ENCODE results near the gene IQGAP3.
A peak's percentile ranks its signal among the peaks of the same experiment; 100 is the strongest.

DNA sequence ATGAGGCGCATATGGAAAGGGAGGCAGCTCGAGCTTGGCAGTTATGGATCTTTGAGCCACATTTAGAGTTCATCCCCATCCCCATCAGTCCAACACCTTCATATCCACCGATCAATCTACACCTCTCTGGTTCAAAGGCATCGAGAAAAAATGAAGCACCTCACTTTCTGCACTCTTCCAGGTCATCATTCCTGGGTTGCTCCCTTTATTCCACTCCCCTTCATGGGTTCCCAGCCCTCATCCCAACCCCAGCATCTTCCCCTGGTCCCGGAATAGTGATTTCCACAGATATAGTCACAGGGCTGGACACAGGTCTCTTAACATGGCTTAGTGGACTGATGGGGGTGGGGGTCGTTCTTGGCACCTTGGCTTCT, 47.2 kb upstream of the IQGAP3 start:
- TF ChIP-seq POLR2A (IDR thresholded peaks at IDR 0.05) = no peak
- TF ChIP-seq, protein P1, sequence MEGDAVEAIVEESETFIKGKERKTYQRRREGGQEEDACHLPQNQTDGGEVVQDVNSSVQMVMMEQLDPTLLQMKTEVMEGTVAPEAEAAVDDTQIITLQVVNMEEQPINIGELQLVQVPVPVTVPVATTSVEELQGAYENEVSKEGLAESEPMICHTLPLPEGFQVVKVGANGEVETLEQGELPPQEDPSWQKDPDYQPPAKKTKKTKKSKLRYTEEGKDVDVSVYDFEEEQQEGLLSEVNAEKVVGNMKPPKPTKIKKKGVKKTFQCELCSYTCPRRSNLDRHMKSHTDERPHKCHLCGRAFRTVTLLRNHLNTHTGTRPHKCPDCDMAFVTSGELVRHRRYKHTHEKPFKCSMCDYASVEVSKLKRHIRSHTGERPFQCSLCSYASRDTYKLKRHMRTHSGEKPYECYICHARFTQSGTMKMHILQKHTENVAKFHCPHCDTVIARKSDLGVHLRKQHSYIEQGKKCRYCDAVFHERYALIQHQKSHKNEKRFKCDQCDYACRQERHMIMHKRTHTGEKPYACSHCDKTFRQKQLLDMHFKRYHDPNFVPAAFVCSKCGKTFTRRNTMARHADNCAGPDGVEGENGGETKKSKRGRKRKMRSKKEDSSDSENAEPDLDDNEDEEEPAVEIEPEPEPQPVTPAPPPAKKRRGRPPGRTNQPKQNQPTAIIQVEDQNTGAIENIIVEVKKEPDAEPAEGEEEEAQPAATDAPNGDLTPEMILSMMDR (IDR thresholded peaks at IDR 0.05) = peak in 2 of 12 donors; percentile 2 to 4
